GM12872 (cell line): ENCODE data around the gene FILIP1L.

Experiments
- CTCF ChIP-seq: IDR thresholded peaks from 3 replicates; pipeline ENCODE4 v1.5.1; 2011; ENCODE audit warnings: low read depth, mild to moderate bottlenecking, low read length, moderate library complexity; ENCODE audit not compliant: insufficient read depth

FILIP1L gene

GRCh38 chr3:99984668-99985067 is 129.6 kb downstream of the FILIP1L start:
- no peak for TF ChIP-seq CTCF

GRCh38 chr3:99984139-99984538 is 130.2 kb downstream of the FILIP1L start:
- no peak for TF ChIP-seq CTCF

- TF ChIP-seq CTCF: no peak
These were observed 131.7 kb downstream of the FILIP1L start for GRCh38 chr3:99982650-99983049.

GRCh38 chr3:99981138-99981537 is 133.2 kb downstream of the FILIP1L start:
- no peak for TF ChIP-seq CTCF

GRCh38 chr3:99980606-99981005 is 133.7 kb downstream of the FILIP1L start:
- no peak for TF ChIP-seq CTCF

- no peak for TF ChIP-seq CTCF
These were observed 136.1 kb downstream of the FILIP1L start for GRCh38 chr3:99978221-99978620.

- TF ChIP-seq CTCF: no peak
These were observed 137.7 kb downstream of the FILIP1L start for GRCh38 chr3:99976584-99976983.

GRCh38 chr3:99974989-99975388 is 139.3 kb downstream of the FILIP1L start:
- TF ChIP-seq CTCF: no peak
